PFSK-1 (cell line): ENCODE data around the gene FAM151A.

Source experiments
- FOXP2 ChIP-seq: optimal IDR thresholded peaks from 2 replicates; pipeline ENCODE3; 2011; ENCODE audit warnings: borderline replicate concordance, control low read depth, inconsistent platforms; ENCODE audit not compliant: insufficient read depth; ENCODE audit errors: extremely low read length, extremely low read depth
- SIN3A ChIP-seq: IDR thresholded peaks from 2 replicates; pipeline ENCODE4 v1.6.1; 2012; ENCODE audit warnings: mild to moderate bottlenecking, low read length, moderate library complexity, borderline replicate concordance; ENCODE audit not compliant: insufficient read depth
- TAF1 ChIP-seq: IDR thresholded peaks from 2 replicates; pipeline ENCODE4 v1.6.1; 2012; ENCODE audit warnings: low read length, control low read depth, borderline replicate concordance; ENCODE audit not compliant: insufficient read depth
- TF ChIP-seq, protein P1 (sequence below), 2 experiments: IDR thresholded peaks; 2 replicates each; pipeline versions ENCODE4 v1.6.1 to v1.8.0; 2011 to 2012; ENCODE audit warnings: low read depth in 2 of 2, low read length in 2 of 2, control low read depth in 1 of 2, inconsistent platforms in 1 of 2, mild to moderate bottlenecking in 1 of 2, moderate library complexity in 1 of 2; ENCODE audit not compliant: insufficient read depth in 1 of 2

DNA sequence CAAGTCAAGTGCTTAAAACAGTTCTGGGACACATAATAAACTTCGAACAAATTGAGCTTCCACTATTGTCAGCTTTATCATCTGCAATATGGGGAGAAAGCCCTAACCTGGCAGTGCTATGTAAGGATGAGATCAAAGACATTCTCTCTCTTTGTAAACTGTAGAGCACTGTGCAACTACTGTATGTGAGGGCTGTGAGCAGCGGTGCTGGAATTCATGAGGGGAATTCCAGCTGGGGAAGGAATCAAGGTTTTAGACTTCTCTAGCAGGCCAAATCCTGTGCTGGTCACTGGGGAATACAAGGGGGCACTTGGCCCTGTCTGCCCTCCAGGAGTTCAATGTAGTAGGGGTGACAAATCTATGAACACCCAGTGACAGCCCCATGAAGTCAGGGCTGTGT is 9.3 kb downstream of the FAM151A start:
- TF ChIP-seq, protein P1, sequence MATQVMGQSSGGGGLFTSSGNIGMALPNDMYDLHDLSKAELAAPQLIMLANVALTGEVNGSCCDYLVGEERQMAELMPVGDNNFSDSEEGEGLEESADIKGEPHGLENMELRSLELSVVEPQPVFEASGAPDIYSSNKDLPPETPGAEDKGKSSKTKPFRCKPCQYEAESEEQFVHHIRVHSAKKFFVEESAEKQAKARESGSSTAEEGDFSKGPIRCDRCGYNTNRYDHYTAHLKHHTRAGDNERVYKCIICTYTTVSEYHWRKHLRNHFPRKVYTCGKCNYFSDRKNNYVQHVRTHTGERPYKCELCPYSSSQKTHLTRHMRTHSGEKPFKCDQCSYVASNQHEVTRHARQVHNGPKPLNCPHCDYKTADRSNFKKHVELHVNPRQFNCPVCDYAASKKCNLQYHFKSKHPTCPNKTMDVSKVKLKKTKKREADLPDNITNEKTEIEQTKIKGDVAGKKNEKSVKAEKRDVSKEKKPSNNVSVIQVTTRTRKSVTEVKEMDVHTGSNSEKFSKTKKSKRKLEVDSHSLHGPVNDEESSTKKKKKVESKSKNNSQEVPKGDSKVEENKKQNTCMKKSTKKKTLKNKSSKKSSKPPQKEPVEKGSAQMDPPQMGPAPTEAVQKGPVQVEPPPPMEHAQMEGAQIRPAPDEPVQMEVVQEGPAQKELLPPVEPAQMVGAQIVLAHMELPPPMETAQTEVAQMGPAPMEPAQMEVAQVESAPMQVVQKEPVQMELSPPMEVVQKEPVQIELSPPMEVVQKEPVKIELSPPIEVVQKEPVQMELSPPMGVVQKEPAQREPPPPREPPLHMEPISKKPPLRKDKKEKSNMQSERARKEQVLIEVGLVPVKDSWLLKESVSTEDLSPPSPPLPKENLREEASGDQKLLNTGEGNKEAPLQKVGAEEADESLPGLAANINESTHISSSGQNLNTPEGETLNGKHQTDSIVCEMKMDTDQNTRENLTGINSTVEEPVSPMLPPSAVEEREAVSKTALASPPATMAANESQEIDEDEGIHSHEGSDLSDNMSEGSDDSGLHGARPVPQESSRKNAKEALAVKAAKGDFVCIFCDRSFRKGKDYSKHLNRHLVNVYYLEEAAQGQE (IDR thresholded peaks at IDR 0.05; ENCODE audit: insufficient read depth in 1 of 2, low read depth in 2 of 2, low read length in 2 of 2), result no peak
- no peak for TF ChIP-seq SIN3A
- no peak for TF ChIP-seq FOXP2
- no peak for TF ChIP-seq TAF1
